WTC11 (cell line): ENCODE data around the gene RIPOR2. TPM values are rescaled to one million over a fixed set of nuclear protein-coding genes. Genes with fewer than 3 reads are reported as not detected.

Experiments
- ATAC-seq: fragments of 200-7000 bp; cut with Tn5 transposase; 2 replicates; pipeline ENCODE4 v1.10.0; 2021; ENCODE audit warnings: mild to moderate bottlenecking, moderate library complexity
- CTCF ChIA-PET: fragments of 300-600 bp; sonication (Branson Sonifier 250); formaldehyde crosslinking; loops from one replicate; lab custom pipeline; 2021; ENCODE audit warnings: antibody characterized with exemption; lab: Charles Lee
- POLR2A ChIA-PET: fragments of 350-600 bp; sonication (Branson Sonifier 250); formaldehyde crosslinking; loops from one replicate; lab custom pipeline; 2021; ENCODE audit warnings: antibody characterized with exemption; lab: Charles Lee
- DNase-seq: peaks from one replicate; pipeline ENCODE4 v3.0.0; 2021; ENCODE audit warnings: low spot score
- H3K27ac Mint-ChIP-seq: 2 replicates; pipeline ENCODE4 v1.8.0; 2021; ENCODE audit warnings: mixed read lengths
- H3K27me3 Mint-ChIP-seq: 2 replicates; pipeline ENCODE4 v1.8.0; 2021; ENCODE audit warnings: low read depth, mild to moderate bottlenecking, moderate library complexity, mixed read lengths
- H3K36me3 Mint-ChIP-seq: 2 replicates; pipeline ENCODE4 v1.8.0; 2021; ENCODE audit warnings: mixed read lengths
- H3K4me1 Mint-ChIP-seq: 2 replicates; pipeline ENCODE4 v1.8.0; 2022; ENCODE audit warnings: mixed read lengths
- H3K4me3 Mint-ChIP-seq: 2 replicates; pipeline ENCODE4 v1.8.0; 2021; ENCODE audit warnings: mild to moderate bottlenecking, moderate library complexity, mixed read lengths
- H3K9me3 Mint-ChIP-seq: 2 replicates; pipeline ENCODE4 v1.8.0; 2021; ENCODE audit warnings: mixed read lengths
- AFF4 ChIP-seq: sonication (generic); formaldehyde crosslinking; IDR thresholded peaks from 2 replicates; pipeline ENCODE4 v1.8.1; 2023; ENCODE audit warnings: mild to moderate bottlenecking, missing genetic modification reagents, borderline replicate concordance
- ARID4B ChIP-seq: sonication (generic); formaldehyde crosslinking; IDR thresholded peaks from 2 replicates; pipeline ENCODE4 v1.8.0; 2023; ENCODE audit warnings: missing genetic modification reagents, mild to moderate bottlenecking, borderline replicate concordance
- ATF1 ChIP-seq: sonication (generic); formaldehyde crosslinking; IDR thresholded peaks from 2 replicates; pipeline ENCODE4 v1.8.1; 2023; ENCODE audit warnings: mild to moderate bottlenecking, moderate library complexity, missing genetic modification reagents
- ATF2 ChIP-seq: sonication (generic); formaldehyde crosslinking; IDR thresholded peaks from 2 replicates; pipeline ENCODE4 v1.8.1; 2022; ENCODE audit warnings: low read depth, missing genetic modification reagents, borderline replicate concordance
- GABPB1 ChIP-seq: sonication (generic); formaldehyde crosslinking; IDR thresholded peaks from 2 replicates; pipeline ENCODE4 v1.8.1; 2023; ENCODE audit warnings: mild to moderate bottlenecking, missing genetic modification reagents
- IRF1 ChIP-seq: sonication (generic); formaldehyde crosslinking; IDR thresholded peaks from 2 replicates; pipeline ENCODE4 v1.8.0; 2023; ENCODE audit warnings: missing genetic modification reagents
- PREB ChIP-seq: sonication (generic); formaldehyde crosslinking; IDR thresholded peaks from 2 replicates; pipeline ENCODE4 v1.8.1; 2022; ENCODE audit warnings: mild to moderate bottlenecking, missing genetic modification reagents, moderate library complexity, borderline replicate concordance
- USF1 ChIP-seq: sonication (generic); formaldehyde crosslinking; IDR thresholded peaks from 2 replicates; pipeline ENCODE4 v1.8.0; 2022; ENCODE audit warnings: mild to moderate bottlenecking, missing genetic modification reagents
- ZNF121 ChIP-seq: sonication (generic); formaldehyde crosslinking; IDR thresholded peaks from 2 replicates; pipeline ENCODE4 v1.8.0; 2023; ENCODE audit warnings: missing genetic modification reagents
- ZNF425 ChIP-seq: fragments of 250-450 bp; sonication (Bioruptor Pico); conservative IDR thresholded peaks from 2 replicates; pipeline ENCODE4 v1.9.0; 2021; ENCODE audit warnings: mild to moderate bottlenecking
- total RNA-seq: library from RNA; stranded (reverse); gene quantifications from 3 replicates; pipeline ENCODE4 v1.2.3, GENCODE V29; 2021

Gene RIPOR2
- total RNA-seq, 1 experiment from 2014 or later: 13.5 TPM

- CTCF ChIA-PET: interaction anchor here (0.7 to 1.0 kb wide), 2 partner anchors 184 to 253 kb away, joined by 3 read pairs; no protein-coding TSS in a partner anchor
- no peak overlapping the region for H3K27ac Mint-ChIP-seq
- peaks cover 12% of the 10 kb centered on the region for H3K4me1 Mint-ChIP-seq
- no peak for ATAC-seq
- H3K9me3 Mint-ChIP-seq: peaks cover 3% of the 10 kb centered on the region; the same call in 1 of the 2 replicates
- POLR2A ChIA-PET: interaction anchor here (0.6 kb wide), 1 partner anchor 75 kb away, joined by 3 read pairs; no protein-coding TSS in a partner anchor
- no peaks in the 10 kb centered on the region for H3K27me3 Mint-ChIP-seq
- TF ChIP-seq ZNF121 (no peak), USF1 (no peak), ATF2 (CRISPR knock-in tag) (no peak), ATF1 (CRISPR knock-in tag) (no peak), GABPB1 (CRISPR knock-in tag) (no peak)
- H3K4me3 Mint-ChIP-seq: no peak overlapping the region
- peaks cover 2% of the 10 kb centered on the region; the same call in 1 of the 2 replicates for H3K36me3 Mint-ChIP-seq
- no peak for DNase-seq
These were observed 101.9 kb downstream of the RIPOR2 start for GRCh38 chr6:24833711-24834386.

- Mint-ChIP-seq H3K36me3 (no peaks in the 10 kb centered on the region), H3K9me3 (no peaks in the 10 kb centered on the region), H3K27ac (no peak overlapping the region), H3K27me3 (no peaks in the 10 kb centered on the region), H3K4me3 (no peak overlapping the region), H3K4me1 (peaks cover 12% of the 10 kb centered on the region)
- ATAC-seq (no peak), DNase-seq (no peak)
- CTCF ChIA-PET: interaction anchor here (0.7 to 1.6 kb wide), 3 partner anchors 159 to 252 kb away, joined by 3 read pairs; no protein-coding TSS in a partner anchor
- TF ChIP-seq IRF1 (CRISPR knock-in tag): no peak
- POLR2A ChIA-PET: no interaction called here
These were observed 103.0 kb downstream of the RIPOR2 start for GRCh38 chr6:24832794-24833193.

- Mint-ChIP-seq H3K4me1 (peaks cover 19% of the 10 kb centered on the region), H3K4me3 (no peak overlapping the region), H3K9me3 (no peaks in the 10 kb centered on the region), H3K36me3 (no peaks in the 10 kb centered on the region), H3K27me3 (no peaks in the 10 kb centered on the region), H3K27ac (no peak overlapping the region)
- ChIA-PET POLR2A (no interaction called here), CTCF (interaction anchor here (0.9 to 1.6 kb wide), 2 partner anchors 160 to 186 kb away, joined by 3 read pairs; no protein-coding TSS in a partner anchor)
- DNase-seq: no peak
- ATAC-seq: no peak
- no peak for TF ChIP-seq ZNF425 (CRISPR knock-in tag)
- no peak for TF ChIP-seq ARID4B
- no peak for TF ChIP-seq PREB (CRISPR knock-in tag)
- no peak for TF ChIP-seq AFF4
These were observed 103.7 kb downstream of the RIPOR2 start for GRCh38 chr6:24831771-24832716.
